B cell (primary cell): ENCODE results near the gene TRAF3. TPM values are rescaled to one million over a fixed set of nuclear protein-coding genes. Genes with fewer than 3 reads are reported as not detected.

Source experiments
- ATAC-seq: fragments of 200-7000 bp; cut with Tn5 transposase; one replicate; pipeline ENCODE4 v1.10.0; 2021; ENCODE audit warnings: low read depth, mild to moderate bottlenecking, moderate number of reproducible peaks, moderate library complexity
- CTCF ChIA-PET: fragments of 350-600 bp; sonication (Branson Sonifier 250); formaldehyde crosslinking; loops from one replicate; lab custom pipeline; 2021; ENCODE audit warnings: antibody characterized with exemption, inconsistent platforms; lab: Charles Lee
- POLR2A ChIA-PET: fragments of 350-600 bp; sonication (Branson Sonifier 250); formaldehyde crosslinking; loops from one replicate; lab custom pipeline; 2021; ENCODE audit warnings: antibody characterized with exemption; lab: Charles Lee
- DNase-seq: peaks from one replicate; pipeline ENCODE4 v3.0.0; 2013
- H2AFZ ChIP-seq: 2 replicates; pipeline ENCODE4 v1.6.1; 2012; ENCODE audit warnings: mild to moderate bottlenecking, low read depth, low read length; ENCODE audit not compliant: insufficient read depth, poor library complexity, severe bottlenecking
- H3K27ac ChIP-seq, 2 donors: 1 replicate in 1 of 2; 2 replicates in 1 of 2; pipeline ENCODE4 v1.5.1; 2012 to 2013; ENCODE audit warnings: low read length in 2 of 2, mild to moderate bottlenecking in 2 of 2, moderate library complexity in 1 of 2
- H3K27me3 ChIP-seq, 4 experiments: fragments of 200-600 bp in 1 of 4; sonication (generic) in 1 of 4; replicated peaks in 1 of 4; 1 replicate in 2 of 4; 2 replicates in 2 of 4; pipeline versions ENCODE4 v1.6.1 to v1.7.0; 2013 to 2016; ENCODE audit warnings: low read length in 3 of 4, mild to moderate bottlenecking in 2 of 4, mixed read lengths in 1 of 4, moderate library complexity in 1 of 4; ENCODE audit not compliant: insufficient read depth in 4 of 4, control insufficient read depth in 3 of 4; ENCODE audit errors: control extremely low read depth in 1 of 4
- H3K36me3 ChIP-seq, 2 experiments: replicated peaks in 1 of 2; 1 replicate in 1 of 2; 2 replicates in 1 of 2; pipeline versions ENCODE4 v1.6.1 to v1.7.1; 2013; ENCODE audit warnings: low read length in 1 of 2; ENCODE audit not compliant: insufficient read depth in 2 of 2, control insufficient read depth in 1 of 2; ENCODE audit errors: control extremely low read depth in 1 of 2, extremely low read depth in 1 of 2
- H3K4me1 ChIP-seq, 2 donors: fragments of 200-600 bp in 1 of 2; sonication (generic) in 1 of 2; 1 replicate in 1 of 2; 2 replicates in 1 of 2; pipeline versions ENCODE4 v1.5.1 to v1.6.1; 2013 to 2017; ENCODE audit warnings: low read length in 2 of 2; ENCODE audit not compliant: control insufficient read depth in 2 of 2, insufficient read depth in 2 of 2
- H3K4me2 ChIP-seq: replicated peaks from 2 replicates; pipeline ENCODE3; 2012; ENCODE audit warnings: mild to moderate bottlenecking, low read depth, low read length; ENCODE audit not compliant: poor library complexity, severe bottlenecking
- H3K4me3 ChIP-seq, 5 experiments: fragments of 200-600 bp in 1 of 5; sonication (generic) in 1 of 5; 1 replicate in 3 of 5; 2 replicates in 2 of 5; pipeline versions ENCODE4 v1.5.1 to v1.7.0; 2011 to 2016; ENCODE audit warnings: low read length in 4 of 5, mild to moderate bottlenecking in 4 of 5, low read depth in 2 of 5, control low read depth in 1 of 5, moderate library complexity in 1 of 5; ENCODE audit not compliant: insufficient read depth in 1 of 5; ENCODE audit errors: control extremely low read depth in 1 of 5, extremely low read depth in 1 of 5
- H3K79me2 ChIP-seq: fragments of 200-600 bp; sonication (generic); one replicate; pipeline ENCODE4 v1.6.0; 2016; ENCODE audit warnings: low read length; ENCODE audit not compliant: control insufficient read depth, insufficient read depth
- H3K9ac ChIP-seq: fragments of 200-600 bp; sonication (generic); 2 replicates; pipeline ENCODE4 v1.6.1; 2017; ENCODE audit warnings: mild to moderate bottlenecking, low read length, moderate library complexity
- H3K9me3 ChIP-seq, 3 donors: one replicate each; pipeline versions ENCODE4 v1.6.1 to v1.7.1; 2013; ENCODE audit warnings: low read length in 2 of 3; ENCODE audit not compliant: control insufficient read depth in 2 of 3, insufficient read depth in 1 of 3; ENCODE audit errors: control extremely low read depth in 1 of 3
- H4K20me1 ChIP-seq: 2 replicates; pipeline ENCODE4 v1.6.0; 2012; ENCODE audit warnings: mild to moderate bottlenecking, low read length; ENCODE audit not compliant: insufficient read depth, control insufficient read depth, poor library complexity, severe bottlenecking
- H3K27ac Mint-ChIP-seq: one replicate; pipeline ENCODE4 v1.8.0; 2021; ENCODE audit warnings: mixed read lengths
- H3K27me3 Mint-ChIP-seq: one replicate; pipeline ENCODE4 v1.8.0; 2021; ENCODE audit warnings: mixed read lengths
- H3K4me1 Mint-ChIP-seq: one replicate; pipeline ENCODE4 v1.8.0; 2021; ENCODE audit warnings: mixed read lengths
- H3K4me3 Mint-ChIP-seq: one replicate; pipeline ENCODE4 v1.8.0; 2021; ENCODE audit warnings: mixed read lengths
- H3K9me3 Mint-ChIP-seq: one replicate; pipeline ENCODE4 v1.8.0; 2022; ENCODE audit warnings: mixed read lengths; ENCODE audit not compliant: insufficient read depth
- EZH2 ChIP-seq: IDR thresholded peaks from 2 replicates; pipeline ENCODE4 v1.6.1; 2012; ENCODE audit warnings: borderline replicate concordance, low read depth, mild to moderate bottlenecking, moderate library complexity, low read length; ENCODE audit not compliant: insufficient read depth, poor library complexity, severe bottlenecking
- WGBS: methylation state at CpG from one replicate; pipeline ENCODE4 v1.1.5; 2013; ENCODE audit warnings: missing lambda C conversion rate; ENCODE audit not compliant: insufficient coverage; 5-methylcytosine and 5-hydroxymethylcytosine counted together
- intact Hi-C: fragments of 100-400 bp; cut with micrococcal nuclease; formaldehyde crosslinking; loops from one replicate; pipeline ENCODE4 v1.10.0; 2022
- polyA plus RNA-seq: library from polyadenylated mRNA; depleted of rRNA; stranded (reverse); fragments of >200 nt; gene quantifications from 2 replicates; pipeline ENCODE4 v1.2.3, GENCODE V29; 2012
- total RNA-seq, 2 donors: library from RNA; stranded (reverse); fragments of 120-200 nt in 1 of 2; gene quantifications; 1 replicate in 1 of 2; 2 replicates in 1 of 2; pipeline versions ENCODE4 v1.2.3 to v1.2.4, GENCODE V29; 2013 to 2022
- TF ChIP-seq, protein P1 (sequence below): fragments of 200-600 bp; IDR thresholded peaks from one replicate; pipeline ENCODE4 v1.8.0; 2022; ENCODE audit warnings: antibody characterized with exemption, mild to moderate bottlenecking

The TRAF3 gene
- total and polyA plus RNA-seq, 2 donors (not counting 1 experiment from before 2014, with no cell fraction given), result 42.8 to 89.8 TPM

- ATAC-seq (no peak), DNase-seq (no peak)
- H3K4me1 Mint-ChIP-seq, result peaks cover 50% of the 10 kb centered on the region
- Histone ChIP-seq H3K27ac (peak overlapping the region; percentile 55 to 68), H3K4me2 (peak overlapping the region; percentile 59), H2AFZ (no peak overlapping the region), H3K9ac (no peak overlapping the region), H3K9me3 (peaks cover 0 to 10% (median 0%) of the 10 kb centered on the region in 3 donors), H3K79me2 (peaks cover 8% of the 10 kb centered on the region), H4K20me1 (no peaks in the 10 kb centered on the region), H3K4me3 (no peak overlapping the region), H3K36me3 (peaks cover 0 to 11% of the 10 kb centered on the region in 2 experiments), H3K27me3 (no peaks in the 10 kb centered on the region), H3K4me1 (peaks cover 53 to 55% of the 10 kb centered on the region in 2 donors)
- ChIA-PET POLR2A (interaction anchor here (3.5 kb wide), 1 partner anchor 15 kb away, joined by 13 read pairs; no protein-coding TSS in a partner anchor), CTCF (interaction anchor here (0.6 to 5.3 kb wide), 10 partner anchors 13 to 222 kb away, joined by 3 to 59 read pairs (median 5); no protein-coding TSS in a partner anchor)
- H3K27me3 Mint-ChIP-seq, result no peaks in the 10 kb centered on the region
- intact Hi-C loops, result loop anchor here (1.0 to 5.0 kb wide), 3 partner anchors 15 to 204 kb away; no protein-coding TSS in a partner anchor
- H3K4me3 Mint-ChIP-seq, result peak overlapping the region; percentile 33
- no peak for TF ChIP-seq EZH2
- TF ChIP-seq, protein P1, sequence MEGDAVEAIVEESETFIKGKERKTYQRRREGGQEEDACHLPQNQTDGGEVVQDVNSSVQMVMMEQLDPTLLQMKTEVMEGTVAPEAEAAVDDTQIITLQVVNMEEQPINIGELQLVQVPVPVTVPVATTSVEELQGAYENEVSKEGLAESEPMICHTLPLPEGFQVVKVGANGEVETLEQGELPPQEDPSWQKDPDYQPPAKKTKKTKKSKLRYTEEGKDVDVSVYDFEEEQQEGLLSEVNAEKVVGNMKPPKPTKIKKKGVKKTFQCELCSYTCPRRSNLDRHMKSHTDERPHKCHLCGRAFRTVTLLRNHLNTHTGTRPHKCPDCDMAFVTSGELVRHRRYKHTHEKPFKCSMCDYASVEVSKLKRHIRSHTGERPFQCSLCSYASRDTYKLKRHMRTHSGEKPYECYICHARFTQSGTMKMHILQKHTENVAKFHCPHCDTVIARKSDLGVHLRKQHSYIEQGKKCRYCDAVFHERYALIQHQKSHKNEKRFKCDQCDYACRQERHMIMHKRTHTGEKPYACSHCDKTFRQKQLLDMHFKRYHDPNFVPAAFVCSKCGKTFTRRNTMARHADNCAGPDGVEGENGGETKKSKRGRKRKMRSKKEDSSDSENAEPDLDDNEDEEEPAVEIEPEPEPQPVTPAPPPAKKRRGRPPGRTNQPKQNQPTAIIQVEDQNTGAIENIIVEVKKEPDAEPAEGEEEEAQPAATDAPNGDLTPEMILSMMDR, result no peak
- peak overlapping the region; percentile 80 for H3K27ac Mint-ChIP-seq
- H3K9me3 Mint-ChIP-seq, result no peaks in the 10 kb centered on the region
- WGBS, result 53% methylated on average over 18 of the region's 18 CpGs
These were observed 139.3 kb downstream of the TRAF3 start for GRCh38 chr14:102916347-102917055.

- Mint-ChIP-seq H3K4me1 (peaks cover 50% of the 10 kb centered on the region), H3K4me3 (peak overlapping the region; percentile 33), H3K9me3 (no peaks in the 10 kb centered on the region), H3K27me3 (no peaks in the 10 kb centered on the region), H3K27ac (peak overlapping the region; percentile 80)
- CTCF ChIA-PET, result interaction anchor here (0.6 to 5.3 kb wide), 10 partner anchors 14 to 223 kb away, joined by 3 to 59 read pairs (median 5); no protein-coding TSS in a partner anchor
- TF ChIP-seq, protein P1, result no peak
- TF ChIP-seq EZH2, result no peak
- 12% methylated on average over 6 of the region's 6 CpGs for WGBS
- no peak overlapping the region for H2AFZ ChIP-seq
- no peaks in the 10 kb centered on the region for H4K20me1 ChIP-seq
- H3K27ac ChIP-seq, result peak overlapping the region; percentile 55 to 68
- DNase-seq (peak; percentile 84), ATAC-seq (peak; percentile 65)
- POLR2A ChIA-PET, result interaction anchor here (3.5 kb wide), 1 partner anchor 15 kb away, joined by 13 read pairs; no protein-coding TSS in a partner anchor
- peaks cover 0 to 11% (median 0%) of the 10 kb centered on the region in 3 donors for H3K9me3 ChIP-seq
- H3K36me3 ChIP-seq, result peaks cover 0 to 6% of the 10 kb centered on the region in 2 experiments
- H3K4me1 ChIP-seq, result peaks cover 53 to 55% of the 10 kb centered on the region in 2 donors
- H3K79me2 ChIP-seq, result peaks cover 8% of the 10 kb centered on the region
- peak overlapping the region; percentile 59 for H3K4me2 ChIP-seq
- intact Hi-C loops, result loop anchor here (1.0 to 5.0 kb wide), 3 partner anchors 16 to 205 kb away; no protein-coding TSS in a partner anchor
- peak overlapping the region in 1 of 5 experiments; percentile 16 for H3K4me3 ChIP-seq
- H3K9ac ChIP-seq, result no peak overlapping the region
- H3K27me3 ChIP-seq, result no peaks in the 10 kb centered on the region
These were observed 139.8 kb downstream of the TRAF3 start for GRCh38 chr14:102917056-102917385.
